Pulmonary artery endothelial cell (primary cell): Measurements from ENCODE around the gene HSD17B4. TPM values are rescaled to one million over a fixed set of nuclear protein-coding genes. Genes with fewer than 3 reads are reported as not detected.

ENCODE experiments used
- total RNA-seq: library from RNA; depleted of rRNA; stranded (reverse); fragments of >200 nt; gene quantifications from 2 replicates; pipeline ENCODE4 v1.2.3, GENCODE V29; 2014

Gene HSD17B4
- total RNA-seq, 1 donor from 2014 or later = 133 TPM

Other genes with a start within 250 kb of the HSD17B4 start
- gene TNFAIP8, start 96.5 kb upstream of the HSD17B4 start, total RNA-seq = 18.4 and 22.3 TPM in 2 replicates
- not detected in 2 replicates for gene FAM170A, start 177.1 kb downstream of the HSD17B4 start, total RNA-seq